HG03354 (cell line): ENCODE data around the gene VWA8.

ENCODE experiments used
- ATAC-seq: cut with Tn5 transposase; IDR thresholded peaks from one replicate; pipeline ENCODE4 v1.9.1; 2021; ENCODE audit warnings: mild to moderate bottlenecking; ENCODE audit not compliant: unreplicated experiment, poor library complexity, severe bottlenecking

VWA8 gene

DNA sequence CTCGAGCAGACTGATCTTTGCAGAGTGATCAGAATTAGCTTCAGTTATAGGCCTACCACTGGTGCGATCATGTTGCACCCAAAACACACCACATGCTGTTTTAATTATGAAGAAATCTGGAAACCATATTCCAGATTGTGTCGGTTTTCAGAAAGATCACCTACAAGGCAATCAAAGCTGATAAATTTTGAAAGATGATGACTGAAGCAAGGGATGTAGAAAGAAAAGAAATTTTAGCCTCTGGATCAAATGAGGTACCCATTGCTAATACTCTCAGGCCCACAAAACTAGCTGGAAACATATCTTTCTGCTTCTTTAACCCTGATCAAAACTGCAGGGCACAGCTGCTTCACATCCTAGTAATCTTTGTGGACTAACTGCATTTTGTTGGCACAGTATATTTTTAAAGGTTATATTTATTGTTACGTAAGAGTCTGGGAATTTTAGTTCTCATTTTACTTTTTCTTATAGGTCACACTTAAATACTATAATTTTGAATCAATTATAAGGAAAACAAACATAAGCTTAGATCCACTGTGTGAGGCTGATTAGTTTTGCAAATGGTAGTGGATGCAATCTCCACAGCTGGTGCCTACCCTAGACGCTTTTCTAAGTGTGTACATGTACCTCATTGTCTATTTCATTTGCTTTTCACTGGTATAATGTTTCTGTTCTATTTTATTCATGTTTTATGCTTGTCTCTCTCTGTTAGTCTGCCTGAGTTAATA is 352.6 kb downstream of the VWA8 start:
- no peak for ATAC-seq

DNA sequence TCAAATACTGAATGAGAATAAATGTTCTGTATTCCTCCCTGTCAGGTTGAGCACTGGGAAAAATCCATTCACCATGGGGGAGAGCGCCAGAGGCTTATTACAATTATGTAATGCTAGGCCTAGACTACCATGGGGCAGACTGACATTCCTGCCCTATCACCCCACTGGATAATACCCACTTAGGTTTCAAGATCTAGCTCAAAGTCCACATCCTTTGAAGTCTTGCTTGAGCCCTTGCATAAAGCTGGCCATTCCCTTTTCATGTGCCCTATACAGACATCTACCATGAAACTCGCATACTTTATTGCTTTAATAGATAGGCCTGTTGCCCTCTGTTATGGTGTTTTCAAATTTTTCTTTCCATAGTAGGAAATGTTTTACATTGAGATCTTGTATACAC is 354.3 kb downstream of the VWA8 start:
- ATAC-seq = no peak

DNA sequence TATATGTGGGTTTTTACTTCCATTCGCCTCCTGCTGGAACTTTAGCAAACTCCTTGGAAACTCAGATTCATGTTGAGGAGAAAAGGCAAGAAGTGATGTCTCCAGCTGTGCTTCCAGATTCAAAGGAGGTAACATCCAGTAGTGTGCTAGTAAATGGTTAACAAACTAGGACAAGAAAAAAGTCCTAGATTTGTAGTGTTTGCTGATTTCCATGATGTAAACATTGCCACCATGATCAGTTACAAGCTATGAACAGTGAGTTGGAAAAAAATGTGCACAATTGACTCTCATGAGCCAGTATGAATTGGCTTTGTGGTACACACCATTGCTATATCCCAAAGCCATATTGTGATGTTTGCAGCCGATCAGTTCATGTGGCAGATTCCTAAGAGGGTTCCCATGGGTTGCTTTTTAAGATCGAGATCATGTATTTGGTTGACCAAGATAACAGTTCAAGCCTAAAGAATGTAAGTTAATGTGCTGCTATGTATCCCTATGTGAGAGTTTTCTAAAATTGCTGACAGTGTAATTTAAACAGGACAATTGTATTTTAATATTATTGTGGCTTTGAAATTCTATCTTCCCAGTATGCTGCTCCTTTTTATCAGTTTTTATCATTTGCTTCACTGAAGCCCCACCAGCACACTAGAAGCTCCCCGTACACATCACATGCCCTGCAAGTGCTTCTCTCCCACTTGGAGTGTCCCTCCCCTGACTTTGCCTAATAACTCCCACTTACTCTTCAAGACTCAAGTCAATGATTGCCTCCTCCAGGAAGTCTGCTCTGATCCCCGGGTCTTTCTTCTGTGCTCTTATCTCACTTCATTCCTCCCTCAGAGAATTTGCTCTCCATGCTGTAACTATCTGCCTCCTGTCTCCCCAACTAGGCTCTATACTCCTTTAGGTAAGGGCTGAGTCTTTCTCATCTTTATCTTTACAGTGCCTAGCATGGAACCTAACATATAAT is 355.3 kb downstream of the VWA8 start:
- no peak for ATAC-seq

DNA sequence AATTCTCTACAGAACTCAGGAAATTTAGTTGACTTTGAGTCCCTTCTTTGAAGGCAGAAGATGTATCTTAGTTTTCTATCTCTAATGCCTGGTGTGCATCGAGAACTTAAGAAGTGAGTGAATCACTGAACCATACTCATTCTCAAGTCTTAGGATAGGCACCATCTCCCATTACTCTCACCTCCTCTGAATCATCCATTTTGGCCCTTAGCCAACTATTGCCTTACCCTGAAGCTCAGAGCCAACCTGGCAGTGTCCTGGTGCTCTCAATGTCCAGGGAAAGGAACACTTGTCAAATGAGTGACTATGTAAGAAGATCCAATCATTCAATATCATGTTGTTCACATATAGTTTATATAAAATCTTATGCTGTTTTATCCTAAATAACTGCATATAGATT is 357.0 kb downstream of the VWA8 start:
- no peak for ATAC-seq

- ATAC-seq = no peak
These were observed 359.0 kb downstream of the VWA8 start for GRCh38 chr13:41601718-41602445.

GRCh38 chr13:41599619-41600018 is 361.3 kb downstream of the VWA8 start:
- no peak for ATAC-seq

DNA sequence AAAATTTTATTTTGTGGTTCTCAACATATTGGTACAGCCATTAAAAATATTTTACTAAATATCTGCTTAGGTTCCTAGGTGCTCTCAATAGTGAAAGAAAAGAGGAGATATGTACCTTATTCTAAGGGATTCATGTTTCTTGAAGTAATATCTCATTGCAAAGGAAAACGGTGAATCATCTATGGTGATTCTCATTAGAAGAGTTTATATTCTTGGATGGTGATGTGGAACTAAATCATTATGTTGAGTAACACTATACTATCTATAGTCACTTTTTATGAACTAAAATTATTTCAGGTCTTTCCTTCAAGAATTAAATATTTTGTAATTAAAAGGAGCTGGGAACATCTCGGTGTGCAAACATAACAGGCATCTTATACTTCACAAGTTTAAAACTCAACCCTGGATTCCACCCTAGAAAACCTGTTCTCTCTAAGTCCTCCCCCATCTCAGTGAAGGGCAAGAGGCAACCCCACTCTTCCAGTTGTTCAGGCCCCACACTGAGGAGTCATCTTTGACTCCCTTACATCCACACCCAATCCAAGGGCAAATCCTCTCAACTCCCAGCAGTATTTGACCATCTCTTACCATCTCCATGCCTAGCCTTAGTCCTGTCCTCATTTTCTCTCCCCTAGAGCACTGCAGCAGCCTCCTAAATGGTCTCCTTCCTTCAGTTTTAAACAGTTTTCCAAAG is 363.4 kb downstream of the VWA8 start:
- no peak for ATAC-seq

DNA sequence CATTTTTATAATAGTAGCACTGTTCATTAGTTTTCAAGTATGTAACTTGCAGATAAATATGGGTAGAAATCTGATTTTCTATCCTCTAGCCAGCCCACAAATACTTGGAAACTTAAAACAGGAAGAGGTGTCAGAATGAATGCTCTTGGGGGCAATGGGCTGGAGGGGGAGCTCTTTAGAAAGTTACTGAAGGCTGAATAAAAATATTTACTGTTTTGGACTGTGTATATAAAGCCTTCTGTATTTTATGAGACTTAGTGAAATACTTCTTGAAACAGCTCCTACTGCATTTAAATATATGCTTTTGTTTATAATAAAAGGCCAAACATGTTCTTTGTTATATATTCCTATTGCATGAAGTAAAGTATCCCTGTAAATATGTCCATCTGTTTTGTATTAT is 364.7 kb downstream of the VWA8 start:
- no peak for ATAC-seq

- no peak for ATAC-seq
These were observed 365.6 kb downstream of the VWA8 start for GRCh38 chr13:41595298-41595697.

DNA sequence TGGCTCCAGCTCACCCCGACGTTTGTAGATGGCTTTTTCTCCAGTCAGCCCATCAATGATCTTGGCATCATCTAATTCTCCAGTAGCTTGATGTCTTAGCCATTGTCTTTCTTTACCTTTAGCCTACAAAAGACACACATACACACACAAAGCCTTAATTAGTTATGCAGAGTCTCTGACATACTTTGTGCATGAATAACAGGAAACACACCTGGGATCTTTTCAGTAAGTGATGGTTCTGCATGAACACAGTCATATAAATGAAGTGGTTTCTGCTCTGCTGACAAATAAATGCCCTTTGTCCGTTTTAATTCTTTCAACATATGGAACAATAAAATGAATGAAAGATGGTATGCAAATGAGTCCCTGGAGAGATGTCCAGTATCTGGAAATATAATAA is 370.3 kb downstream of the VWA8 start:
- ATAC-seq = no peak

DNA sequence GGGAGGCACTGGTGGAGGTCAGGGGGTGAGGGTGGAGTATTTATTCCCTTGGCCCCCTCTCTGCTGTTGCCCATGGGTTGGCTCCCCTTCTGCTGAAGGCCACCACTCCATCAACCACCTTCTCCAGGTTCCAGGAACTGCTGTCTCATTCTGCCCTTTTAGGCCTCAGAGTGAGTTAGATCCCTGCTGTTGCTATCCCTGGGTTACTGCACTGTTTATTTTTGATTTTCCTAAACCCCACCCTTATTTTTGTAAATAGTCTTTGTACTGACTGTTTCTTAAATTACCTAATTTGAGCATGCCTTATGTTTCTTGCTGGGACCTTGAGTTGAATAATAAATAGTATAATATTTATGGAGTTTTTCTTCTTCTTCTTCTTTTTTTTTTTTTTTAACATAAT is 370.8 kb downstream of the VWA8 start:
- no peak for ATAC-seq

GRCh38 chr13:41589434-41589833 is 371.5 kb downstream of the VWA8 start:
- ATAC-seq = no peak

DNA sequence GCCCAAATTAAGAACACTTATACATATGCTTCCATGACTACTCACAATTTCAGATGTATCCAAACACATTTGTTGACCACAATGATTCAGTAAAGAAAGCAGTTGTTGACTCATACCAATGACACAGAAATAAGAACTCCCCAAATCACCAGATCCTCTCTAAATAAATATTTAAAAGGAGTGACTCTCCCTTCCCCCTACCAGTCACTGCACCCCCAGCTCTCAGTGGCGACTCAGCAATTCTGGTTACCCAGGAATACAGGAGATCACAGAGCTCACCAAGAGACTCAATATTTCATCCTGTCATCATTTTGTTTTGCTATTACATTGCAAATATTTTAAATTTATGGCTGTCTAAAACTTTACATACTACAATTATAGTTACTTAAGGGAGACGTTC is 372.0 kb downstream of the VWA8 start:
- ATAC-seq = no peak

DNA sequence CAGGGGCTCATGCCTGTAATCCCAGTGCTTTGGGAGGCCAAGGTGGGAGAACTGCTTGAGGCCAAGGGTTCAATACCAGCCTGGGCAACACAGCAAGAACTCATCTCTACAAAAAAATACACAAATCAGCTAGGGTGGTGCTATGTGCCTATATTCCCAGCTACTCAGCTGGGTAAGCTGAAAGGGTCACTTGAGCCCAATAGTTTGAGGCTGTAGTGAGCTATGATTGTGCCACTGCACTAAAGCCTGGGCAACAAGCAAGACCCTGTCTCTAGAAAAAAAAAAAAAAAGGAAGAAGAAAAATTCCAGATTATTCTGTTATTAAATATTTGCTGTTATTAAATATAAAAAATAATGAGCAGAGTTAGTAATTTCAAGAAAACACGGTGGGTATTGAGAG is 372.5 kb downstream of the VWA8 start:
- ATAC-seq = no peak

GRCh38 chr13:41587490-41587889 is 373.4 kb downstream of the VWA8 start:
- ATAC-seq = no peak

DNA sequence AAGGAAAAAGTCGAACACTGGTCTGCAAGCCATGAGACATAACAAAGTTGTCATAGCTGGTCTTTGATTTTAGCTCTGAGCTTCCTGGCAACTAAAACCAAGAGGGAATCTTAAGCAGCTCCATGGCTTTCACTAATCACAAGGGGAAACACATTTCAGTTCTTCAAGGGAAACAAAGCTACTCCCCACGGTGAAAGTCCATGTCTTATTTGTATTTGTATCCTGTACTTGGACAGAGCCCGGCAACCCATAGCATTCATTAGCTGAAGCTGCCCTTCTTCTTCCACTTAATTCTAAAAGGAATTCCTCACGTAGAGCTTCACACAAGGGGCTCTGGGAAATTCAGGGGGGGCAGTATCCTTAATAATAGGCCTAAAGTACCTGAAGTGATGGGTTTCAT is 374.7 kb downstream of the VWA8 start:
- no peak for ATAC-seq

- no peak for ATAC-seq
These were observed 378.9 kb downstream of the VWA8 start for GRCh38 chr13:41582027-41582463.

DNA sequence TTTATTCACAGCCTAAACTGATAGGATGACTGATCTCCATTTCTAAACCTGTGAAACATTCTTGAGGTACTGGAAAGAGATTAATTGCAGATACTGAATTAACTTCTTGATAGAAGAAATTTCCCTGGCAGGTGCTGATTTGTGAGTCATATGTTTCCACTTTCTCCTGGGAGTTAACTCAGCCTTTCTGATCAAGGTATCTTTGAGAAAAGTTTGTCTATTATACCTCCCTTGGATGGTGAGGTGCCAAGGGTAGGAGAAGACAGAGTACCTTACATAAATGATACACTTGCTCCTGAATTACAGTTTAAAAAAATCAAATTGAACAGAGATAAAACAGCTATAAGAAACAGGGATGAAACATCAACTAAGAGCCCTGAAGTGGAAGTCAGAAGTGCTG is 380.6 kb downstream of the VWA8 start:
- ATAC-seq = no peak

- no peak for ATAC-seq
These were observed 381.0 kb downstream of the VWA8 start for GRCh38 chr13:41579881-41580280.

DNA sequence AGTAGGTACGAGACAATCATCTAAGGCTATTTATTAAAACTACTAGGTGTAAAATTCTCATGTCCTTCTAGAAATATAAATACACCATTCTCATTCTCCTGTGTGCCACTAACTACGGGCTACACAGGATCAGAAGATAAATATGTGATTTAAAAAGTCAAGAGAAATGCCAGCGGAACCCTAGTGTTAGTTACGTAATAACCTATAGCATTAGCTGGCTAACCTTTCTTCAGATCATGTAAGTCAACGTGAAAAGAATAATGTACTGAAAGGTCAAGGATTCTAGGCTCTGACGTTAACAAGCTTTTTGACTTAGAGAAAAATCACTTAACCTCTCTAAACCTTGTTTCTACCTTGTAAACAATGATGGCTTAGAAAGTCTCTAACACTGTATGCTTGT is 381.7 kb downstream of the VWA8 start:
- ATAC-seq = no peak
